WTC11 (cell line): ENCODE measurements around the gene PDE11A.

ENCODE experiments used
- CTCF ChIP-seq: fragments of 200-600 bp; IDR thresholded peaks from 2 replicates; pipeline ENCODE4 v1.8.0; 2022; ENCODE audit warnings: antibody characterized with exemption
- ELF4 ChIP-seq: sonication (generic); formaldehyde crosslinking; IDR thresholded peaks from 2 replicates; pipeline ENCODE4 v1.8.1; 2022; ENCODE audit warnings: low read depth, mild to moderate bottlenecking, moderate library complexity, missing genetic modification reagents
- ETV6 ChIP-seq: sonication (generic); formaldehyde crosslinking; IDR thresholded peaks from 2 replicates; pipeline ENCODE4 v1.8.1; 2022; ENCODE audit warnings: mild to moderate bottlenecking, missing genetic modification reagents
- FOXJ3 ChIP-seq: sonication (generic); formaldehyde crosslinking; IDR thresholded peaks from 2 replicates; pipeline ENCODE4 v1.9.0; 2021; ENCODE audit warnings: missing genetic modification reagents, mild to moderate bottlenecking, borderline replicate concordance
- JUN ChIP-seq: sonication (generic); formaldehyde crosslinking; IDR thresholded peaks from 2 replicates; pipeline ENCODE4 v1.8.0; 2023; ENCODE audit warnings: mild to moderate bottlenecking, missing genetic modification reagents
- KAT7 ChIP-seq: sonication (generic); formaldehyde crosslinking; IDR thresholded peaks from 2 replicates; pipeline ENCODE4 v1.8.1; 2023; ENCODE audit warnings: missing genetic modification reagents, mild to moderate bottlenecking, borderline replicate concordance
- MAX ChIP-seq: sonication (generic); formaldehyde crosslinking; IDR thresholded peaks from 2 replicates; pipeline ENCODE4 v1.8.0; 2022; ENCODE audit warnings: mild to moderate bottlenecking, missing genetic modification reagents
- SP1 ChIP-seq: sonication (generic); formaldehyde crosslinking; conservative IDR thresholded peaks from 2 replicates; pipeline ENCODE4 v1.8.1; 2022; ENCODE audit warnings: missing genetic modification reagents
- TEAD1 ChIP-seq: sonication (generic); formaldehyde crosslinking; IDR thresholded peaks from 2 replicates; pipeline ENCODE4 v1.8.0; 2022; ENCODE audit warnings: mild to moderate bottlenecking, missing genetic modification reagents
- TEAD4 ChIP-seq: sonication (generic); formaldehyde crosslinking; IDR thresholded peaks from 2 replicates; pipeline ENCODE4 v1.8.0; 2022; ENCODE audit warnings: mild to moderate bottlenecking, missing genetic modification reagents
- TP53 ChIP-seq: sonication (generic); formaldehyde crosslinking; IDR thresholded peaks from 2 replicates; pipeline ENCODE4 v1.8.1; 2023; ENCODE audit warnings: mild to moderate bottlenecking, missing genetic modification reagents
- TF ChIP-seq, protein P1 (sequence below): sonication (generic); formaldehyde crosslinking; IDR thresholded peaks from 2 replicates; pipeline ENCODE4 v1.8.1; 2023; ENCODE audit warnings: mild to moderate bottlenecking, missing genetic modification reagents, moderate library complexity
- TF ChIP-seq, protein P2 (sequence below): sonication (generic); formaldehyde crosslinking; IDR thresholded peaks from 2 replicates; pipeline ENCODE4 v1.8.1; 2022; ENCODE audit warnings: mild to moderate bottlenecking, missing genetic modification reagents, moderate library complexity, borderline replicate concordance
- TF ChIP-seq, protein P3 (sequence below): sonication (generic); formaldehyde crosslinking; IDR thresholded peaks from 2 replicates; pipeline ENCODE4 v1.8.1; 2022; ENCODE audit warnings: missing genetic modification reagents, borderline replicate concordance

- TF ChIP-seq CTCF (no peak), ELF4 (CRISPR knock-in tag) (no peak), SP1 (CRISPR knock-in tag) (no peak), ETV6 (CRISPR knock-in tag) (no peak), TEAD4 (CRISPR knock-in tag) (no peak), MAX (CRISPR knock-in tag) (no peak), JUN (CRISPR knock-in tag) (no peak), KAT7 (CRISPR knock-in tag) (no peak), TEAD1 (CRISPR knock-in tag) (no peak), TP53 (CRISPR knock-in tag) (no peak), FOXJ3 (CRISPR knock-in tag) (no peak)
- TF ChIP-seq, protein P1, sequence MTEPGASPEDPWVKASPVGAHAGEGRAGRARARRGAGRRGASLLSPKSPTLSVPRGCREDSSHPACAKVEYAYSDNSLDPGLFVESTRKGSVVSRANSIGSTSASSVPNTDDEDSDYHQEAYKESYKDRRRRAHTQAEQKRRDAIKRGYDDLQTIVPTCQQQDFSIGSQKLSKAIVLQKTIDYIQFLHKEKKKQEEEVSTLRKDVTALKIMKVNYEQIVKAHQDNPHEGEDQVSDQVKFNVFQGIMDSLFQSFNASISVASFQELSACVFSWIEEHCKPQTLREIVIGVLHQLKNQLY (CRISPR knock-in tag): no peak
- TF ChIP-seq, protein P2, sequence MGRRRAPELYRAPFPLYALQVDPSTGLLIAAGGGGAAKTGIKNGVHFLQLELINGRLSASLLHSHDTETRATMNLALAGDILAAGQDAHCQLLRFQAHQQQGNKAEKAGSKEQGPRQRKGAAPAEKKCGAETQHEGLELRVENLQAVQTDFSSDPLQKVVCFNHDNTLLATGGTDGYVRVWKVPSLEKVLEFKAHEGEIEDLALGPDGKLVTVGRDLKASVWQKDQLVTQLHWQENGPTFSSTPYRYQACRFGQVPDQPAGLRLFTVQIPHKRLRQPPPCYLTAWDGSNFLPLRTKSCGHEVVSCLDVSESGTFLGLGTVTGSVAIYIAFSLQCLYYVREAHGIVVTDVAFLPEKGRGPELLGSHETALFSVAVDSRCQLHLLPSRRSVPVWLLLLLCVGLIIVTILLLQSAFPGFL (CRISPR knock-in tag): no peak
- TF ChIP-seq, protein P3, sequence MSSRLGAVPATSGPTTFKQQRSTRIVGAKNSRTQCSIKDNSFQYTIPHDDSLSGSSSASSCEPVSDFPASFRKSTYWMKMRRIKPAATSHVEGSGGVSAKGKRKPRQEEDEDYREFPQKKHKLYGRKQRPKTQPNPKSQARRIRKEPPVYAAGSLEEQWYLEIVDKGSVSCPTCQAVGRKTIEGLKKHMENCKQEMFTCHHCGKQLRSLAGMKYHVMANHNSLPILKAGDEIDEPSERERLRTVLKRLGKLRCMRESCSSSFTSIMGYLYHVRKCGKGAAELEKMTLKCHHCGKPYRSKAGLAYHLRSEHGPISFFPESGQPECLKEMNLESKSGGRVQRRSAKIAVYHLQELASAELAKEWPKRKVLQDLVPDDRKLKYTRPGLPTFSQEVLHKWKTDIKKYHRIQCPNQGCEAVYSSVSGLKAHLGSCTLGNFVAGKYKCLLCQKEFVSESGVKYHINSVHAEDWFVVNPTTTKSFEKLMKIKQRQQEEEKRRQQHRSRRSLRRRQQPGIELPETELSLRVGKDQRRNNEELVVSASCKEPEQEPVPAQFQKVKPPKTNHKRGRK (CRISPR knock-in tag): no peak
Observed at GRCh38 chr2:178072000-178072382, 586 bp downstream of the PDE11A start.
